ENCODE measurements around the gene GTPBP8.

The GTPBP8 gene

GRCh38 chr3:112990672-112991602 is at the start of gene GTPBP8:
Gene GTPBP8 (plus strand): TSS chr3:112990984. CDS start chr3:112991000, 16 bp downstream.
- peak; percentile 91 for DNase-seq

GRCh38 chr3:112948346-112948838 is 42.4 kb upstream of the GTPBP8 start:
- DNase-seq = no peak

GRCh38 chr3:112956351-112956750 is 34.4 kb upstream of the GTPBP8 start:
- no peak for DNase-seq

DNA sequence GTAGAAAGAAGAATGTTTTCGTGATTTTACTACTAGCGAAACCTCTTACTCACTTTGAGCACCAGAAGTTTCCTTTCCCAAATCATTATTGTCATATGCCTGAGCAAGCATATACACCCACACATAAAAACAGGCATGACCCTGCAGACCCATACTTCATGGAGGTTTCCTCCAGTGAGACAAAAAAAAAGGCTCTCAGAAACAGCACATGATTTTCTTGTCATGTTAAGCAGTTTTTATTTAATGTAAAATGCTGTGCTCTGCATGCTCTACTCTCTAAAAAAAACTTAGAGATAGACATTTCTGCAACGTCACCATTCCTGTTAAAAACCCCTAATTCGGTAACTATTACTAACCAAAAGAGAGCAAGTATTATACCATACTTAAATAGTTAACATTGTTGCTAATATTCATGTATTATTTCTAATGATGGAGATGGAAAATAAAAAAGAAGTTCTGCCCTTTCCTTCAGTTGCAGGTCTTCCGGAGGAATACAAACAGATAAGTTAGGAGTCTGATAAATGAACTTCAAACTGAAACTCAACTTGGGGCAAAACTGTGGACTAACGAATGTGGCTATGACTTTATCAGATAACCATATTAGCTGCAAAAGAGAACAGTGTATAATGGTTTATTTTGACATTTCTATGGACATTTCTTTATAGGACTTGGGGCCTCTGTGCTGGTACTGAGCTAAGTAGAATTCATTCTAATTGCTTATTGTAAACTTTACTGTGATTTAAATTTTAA is 31.8 kb upstream of the GTPBP8 start:
- no peak for DNase-seq

- DNase-seq = no peak
Measured at GRCh38 chr3:112963683-112964082, 27.1 kb upstream of the GTPBP8 start.

- no peak for DNase-seq
Measured at GRCh38 chr3:112965656-112966055, 25.1 kb upstream of the GTPBP8 start.

GRCh38 chr3:112966633-112967032 is 24.2 kb upstream of the GTPBP8 start:
- no peak for DNase-seq

DNA sequence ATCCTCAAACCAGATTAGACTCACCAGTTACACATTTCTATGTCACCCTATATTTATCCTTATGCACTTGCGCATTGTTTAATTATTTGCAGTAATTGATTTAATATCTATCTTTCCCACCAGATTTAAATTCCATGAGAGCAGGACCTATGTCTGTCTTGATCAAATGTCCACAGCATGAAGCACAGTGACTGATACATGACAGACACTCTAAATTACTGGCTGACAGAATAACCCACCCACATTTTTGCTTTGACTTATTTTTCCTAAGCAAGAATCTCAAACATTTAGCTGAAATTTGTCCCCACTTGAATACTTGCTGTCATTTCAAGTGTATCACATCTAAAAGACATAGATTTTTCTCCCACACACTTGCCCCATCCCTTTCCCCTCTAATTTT is 23.4 kb upstream of the GTPBP8 start:
- DNase-seq = no peak

DNA sequence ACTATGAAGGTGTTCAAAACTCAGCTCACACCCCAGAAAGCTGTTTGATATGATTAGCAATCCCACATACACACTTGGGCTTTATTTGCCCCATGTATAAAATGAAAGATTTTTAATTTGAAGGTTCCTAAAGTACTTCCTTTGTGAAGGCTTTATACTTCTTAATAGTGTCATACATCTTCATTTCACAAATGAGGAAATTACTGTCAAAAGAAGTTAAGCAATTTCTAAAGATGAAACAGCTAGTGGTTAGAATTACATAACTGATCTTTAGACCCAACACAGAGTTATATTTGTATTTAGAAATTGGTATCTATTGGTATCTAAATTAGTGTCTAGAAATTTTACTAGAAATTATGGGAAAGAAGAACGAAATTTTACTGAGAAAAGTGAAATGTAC is 23.0 kb upstream of the GTPBP8 start:
- no peak for DNase-seq

DNA sequence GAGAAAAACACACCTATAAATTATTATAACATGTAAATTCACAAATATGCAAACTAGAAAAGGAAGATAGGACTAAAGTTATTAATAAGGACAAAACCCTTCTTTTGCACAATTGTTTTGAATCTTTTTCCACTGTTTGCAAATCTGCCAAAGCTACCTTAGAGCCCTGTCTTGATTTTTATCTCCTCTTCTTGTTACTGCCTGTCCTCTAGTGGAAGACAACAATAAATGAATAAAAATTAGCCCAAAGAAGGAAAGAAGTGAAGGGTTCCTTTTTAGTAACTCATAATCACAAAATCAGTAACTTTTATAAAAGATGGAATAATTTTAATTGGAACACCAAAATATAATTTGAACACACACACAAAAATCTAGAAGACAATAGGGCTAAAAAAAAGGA is 18.6 kb upstream of the GTPBP8 start:
- no peak for DNase-seq

DNA sequence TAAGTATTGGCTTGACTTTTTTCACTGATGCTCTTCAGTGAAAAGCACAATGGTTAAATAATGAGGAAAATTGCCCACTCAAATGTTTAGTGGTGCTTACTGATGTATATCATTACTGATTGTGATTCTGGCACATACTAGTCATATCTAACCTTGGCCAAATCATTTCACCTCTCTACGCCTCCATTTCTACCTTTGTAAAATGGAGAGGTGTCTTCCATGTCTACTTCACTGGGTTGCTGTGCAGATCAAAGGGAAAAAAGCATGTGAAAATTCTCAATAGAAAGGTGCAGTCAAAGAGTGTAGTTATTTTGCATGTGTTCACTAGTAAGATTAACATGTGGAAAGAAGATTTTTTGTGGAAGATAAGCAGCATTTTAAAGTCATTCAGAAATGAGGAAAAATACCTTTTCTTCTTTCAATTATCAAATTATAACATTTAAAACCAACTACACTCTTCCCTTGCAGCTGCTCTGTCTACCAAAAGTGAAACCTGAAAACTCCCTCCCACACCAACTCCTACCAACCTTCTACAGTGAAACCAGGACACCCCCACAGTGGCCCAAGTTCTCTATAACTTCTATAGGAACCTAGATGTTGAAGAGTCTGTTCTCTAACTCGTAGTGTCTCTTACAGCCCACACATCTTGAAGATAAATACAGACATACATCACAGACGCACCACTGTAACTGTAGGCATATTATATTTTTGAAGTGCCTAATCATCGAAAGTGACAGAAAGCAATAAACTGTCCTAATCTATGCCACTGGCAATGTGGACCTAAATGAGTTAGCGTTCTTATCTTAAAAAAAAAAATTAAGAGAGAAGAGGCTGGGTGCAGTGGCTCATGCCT is 17.2 kb upstream of the GTPBP8 start:
- DNase-seq = no peak

DNA sequence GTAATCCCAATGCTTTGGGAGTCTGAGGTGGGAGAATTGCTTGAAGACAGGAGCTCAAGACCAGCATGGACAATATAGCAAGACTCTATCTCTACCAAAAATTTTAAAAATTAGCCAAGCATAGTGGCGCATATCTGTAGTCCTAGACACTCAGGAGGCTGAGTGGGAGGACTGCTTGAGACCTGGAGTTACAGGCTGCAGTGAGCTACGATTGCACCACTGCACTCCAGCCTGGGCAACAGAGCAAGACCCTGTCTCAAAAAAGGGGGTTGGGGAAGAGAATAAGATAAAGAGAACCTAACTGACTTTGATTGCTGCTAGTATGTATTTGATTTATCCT is 16.6 kb upstream of the GTPBP8 start:
- no peak for DNase-seq

GRCh38 chr3:112974894-112975293 is 15.9 kb upstream of the GTPBP8 start, which contains the start of gene CD200R1:
Gene CD200R1 (minus strand): TSS chr3:112975103. CDS start chr3:112974857, 246 bp downstream.
- no peak for DNase-seq

DNA sequence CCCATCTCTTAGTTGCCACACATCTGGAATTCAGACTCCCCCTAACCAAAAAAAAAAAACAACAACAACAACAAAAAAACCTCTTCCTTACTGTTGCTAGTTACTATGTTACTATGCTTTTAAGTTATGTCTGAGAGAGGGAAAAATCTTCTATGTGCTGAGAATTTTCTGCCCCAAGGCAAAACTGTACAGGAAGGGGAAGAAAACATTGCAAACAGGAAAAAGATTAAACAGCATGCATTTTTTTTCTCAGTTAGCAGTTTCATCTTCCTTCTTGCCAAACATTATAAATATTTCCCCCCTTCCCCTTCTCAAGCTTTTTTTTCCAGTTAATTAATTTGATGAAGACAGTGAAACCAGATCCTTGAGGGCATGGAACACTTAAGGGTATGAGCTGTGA is 14.8 kb upstream of the GTPBP8 start:
- DNase-seq = no peak

GRCh38 chr3:112976953-112977352 is 13.8 kb upstream of the GTPBP8 start:
- DNase-seq = no peak

DNA sequence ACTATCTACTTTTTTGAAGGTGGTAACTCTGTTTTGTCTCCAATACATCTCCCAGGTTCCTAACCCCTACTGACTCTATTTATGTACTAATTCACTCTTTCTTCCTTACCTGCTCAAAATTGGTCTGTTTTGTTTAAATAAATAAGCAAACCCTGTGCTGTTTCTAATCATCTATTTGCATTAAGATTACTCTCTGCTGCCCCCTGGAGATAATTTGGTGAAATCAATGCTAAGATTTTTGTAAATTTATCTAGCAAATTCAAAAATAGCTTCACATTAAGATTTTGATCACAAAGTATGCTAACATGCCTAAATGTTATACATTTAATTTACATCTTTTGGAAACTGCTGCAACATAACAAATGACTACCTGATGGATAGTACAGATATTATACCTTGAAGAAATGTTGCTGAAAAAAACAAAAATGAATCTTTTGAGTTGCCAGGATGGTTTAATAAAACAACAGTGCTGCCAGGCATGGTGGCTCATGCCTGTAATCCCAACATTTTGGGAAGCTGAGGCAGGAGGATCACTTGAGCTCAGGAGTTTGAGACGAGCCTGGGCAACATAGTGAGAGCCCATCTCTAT is 11.4 kb upstream of the GTPBP8 start:
- peak; percentile 29 for DNase-seq

DNA sequence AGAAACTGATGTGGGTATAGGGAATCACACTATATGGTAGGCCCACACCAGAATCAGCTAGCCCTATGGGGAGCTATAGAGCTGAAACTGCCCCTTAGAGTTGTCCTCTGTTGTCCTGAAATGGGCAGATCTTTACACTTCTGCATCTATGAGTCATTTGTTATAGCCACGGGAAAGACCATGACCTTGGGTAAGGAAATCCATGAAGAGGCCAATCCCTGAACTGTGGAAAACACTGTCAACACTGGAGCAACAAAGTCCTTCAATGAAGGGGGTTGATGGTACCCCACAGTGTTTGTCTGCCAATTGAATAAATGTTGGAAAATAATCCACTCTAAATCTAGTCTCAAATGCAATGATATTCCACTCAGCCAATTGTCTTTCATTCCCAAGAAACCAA is 10.7 kb upstream of the GTPBP8 start:
- DNase-seq = no peak

GRCh38 chr3:112982710-112983109 is 8.1 kb upstream of the GTPBP8 start:
- DNase-seq = no peak

- no peak for DNase-seq
Measured at GRCh38 chr3:112984485-112984884, 6.3 kb upstream of the GTPBP8 start.

GRCh38 chr3:112987710-112988334 is 3.0 kb upstream of the GTPBP8 start:
- no peak for DNase-seq

- no peak for DNase-seq
Measured at GRCh38 chr3:112995800-112996199, 5.0 kb downstream of the GTPBP8 start.

- DNase-seq = no peak
Measured at GRCh38 chr3:113000691-113001090, 9.9 kb downstream of the GTPBP8 start.
